Stimulated activated CD4-positive, alpha-beta T cell treated with anti-CD3 and anti-CD28 coated beads, Interleukin-2, amount 100 ng/mL, for 24 hours (primary cell): ENCODE results near the gene QRICH1.
A peak's percentile ranks its signal among the peaks of the same experiment; 100 is the strongest.

Experiments
- DNase-seq, 2 donors: peaks; one replicate each; pipeline ENCODE4 v3.0.0-alpha.2; 2020

Gene QRICH1

DNA sequence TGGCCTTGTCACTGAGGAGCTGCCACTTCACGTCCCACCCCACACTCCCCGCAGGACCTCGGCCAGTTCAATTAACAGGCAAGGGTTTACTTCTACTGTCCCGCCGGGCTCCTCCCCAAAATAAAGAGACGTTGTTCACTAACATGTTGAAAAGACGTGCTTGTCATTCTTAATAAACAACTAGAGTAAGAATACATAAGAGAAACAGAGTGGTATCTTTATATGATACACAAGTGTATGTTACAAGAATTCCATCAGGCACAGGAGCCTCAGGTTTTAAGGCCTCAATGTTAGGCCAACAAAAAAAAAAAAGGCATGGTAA lies 64.3 kb downstream of the QRICH1 start:
- DNase-seq: no peak

DNA sequence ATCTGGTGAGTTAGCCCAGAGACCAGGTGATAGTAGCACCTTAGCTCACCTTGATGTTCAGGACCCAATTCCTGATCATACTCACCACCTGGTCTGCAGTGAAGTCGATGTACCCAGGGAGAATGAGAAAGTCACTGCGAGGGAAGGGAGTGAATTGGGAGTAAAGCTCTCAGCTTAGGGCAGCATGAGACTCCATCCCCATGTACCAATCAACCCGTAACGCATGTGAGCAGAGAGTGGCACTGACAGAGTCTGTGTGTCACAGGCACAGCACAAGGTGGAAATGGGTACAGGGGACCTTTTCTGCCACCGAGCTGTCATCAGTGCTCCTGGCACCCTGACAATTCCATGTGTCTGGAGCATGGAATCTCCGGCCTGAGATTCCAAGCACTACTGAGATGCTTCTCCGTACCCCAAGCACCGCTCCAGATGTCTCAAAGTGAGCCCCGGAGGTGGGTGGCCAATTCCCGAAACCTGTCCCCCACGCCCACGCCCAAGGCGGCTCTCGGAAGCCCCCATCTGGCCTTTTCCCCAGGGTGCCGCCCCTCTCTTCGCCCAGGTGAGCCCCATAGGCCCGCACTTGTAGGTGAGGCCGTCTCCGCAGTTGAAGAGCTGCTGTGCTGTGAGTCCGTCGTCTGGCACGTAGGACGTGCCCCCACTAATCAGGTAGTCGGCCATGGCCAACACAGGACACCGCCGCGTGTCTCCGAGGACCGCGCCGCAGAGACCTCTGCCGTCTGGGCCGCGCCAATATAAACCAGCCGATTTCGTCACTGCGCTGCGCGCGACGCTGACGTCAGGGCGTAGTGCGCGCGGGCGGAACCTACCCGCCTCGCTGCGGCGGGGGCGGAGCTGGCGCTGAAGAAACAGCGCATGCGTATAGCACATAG lies 65.0 kb downstream of the QRICH1 start, which contains the start of gene IMPDH2:
IMPDH2 (minus strand) TSS at position 726 of the 890 bp plus-strand sequence; CDS start at position 678, 48 bp downstream.
- peak; percentile 92 to 94 for DNase-seq

DNA sequence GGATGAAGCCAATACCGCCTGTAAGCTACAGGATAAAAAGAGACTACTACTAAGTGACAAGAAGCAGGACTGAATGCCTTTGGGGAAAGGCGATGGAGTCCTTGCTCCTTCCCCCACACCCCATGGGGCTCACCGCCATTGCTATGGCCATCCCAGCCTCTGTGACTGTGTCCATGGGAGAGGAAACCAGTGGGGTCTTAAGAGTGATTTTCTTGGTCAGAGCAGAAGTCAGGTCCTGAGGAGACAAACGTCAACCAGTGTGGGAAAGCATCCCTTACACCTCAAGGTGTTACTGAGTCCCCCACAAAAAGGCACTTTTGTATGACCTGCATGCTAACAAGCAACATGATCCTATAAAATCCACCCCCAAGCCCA lies 65.6 kb downstream of the QRICH1 start:
- no peak for DNase-seq

DNA sequence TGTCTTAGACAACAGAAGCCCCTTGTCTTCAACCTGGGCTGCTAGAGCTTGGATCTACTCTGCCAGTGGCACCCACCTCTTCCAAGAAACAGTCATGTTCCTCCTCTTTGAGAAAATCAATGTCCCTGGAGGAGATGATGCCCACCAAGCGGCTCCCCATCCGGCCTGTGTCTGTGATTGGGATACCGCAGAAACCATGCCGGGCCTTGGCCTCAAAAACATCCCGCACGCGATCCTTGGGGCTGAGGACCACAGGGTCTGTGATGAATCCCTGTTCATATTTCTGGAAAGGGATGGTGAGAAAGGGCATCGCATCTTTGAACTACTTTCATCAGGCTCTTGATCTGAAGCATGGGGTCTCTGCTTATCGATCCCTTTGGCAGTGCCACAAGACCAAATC lies 66.2 kb downstream of the QRICH1 start:
- DNase-seq: no peak

DNA sequence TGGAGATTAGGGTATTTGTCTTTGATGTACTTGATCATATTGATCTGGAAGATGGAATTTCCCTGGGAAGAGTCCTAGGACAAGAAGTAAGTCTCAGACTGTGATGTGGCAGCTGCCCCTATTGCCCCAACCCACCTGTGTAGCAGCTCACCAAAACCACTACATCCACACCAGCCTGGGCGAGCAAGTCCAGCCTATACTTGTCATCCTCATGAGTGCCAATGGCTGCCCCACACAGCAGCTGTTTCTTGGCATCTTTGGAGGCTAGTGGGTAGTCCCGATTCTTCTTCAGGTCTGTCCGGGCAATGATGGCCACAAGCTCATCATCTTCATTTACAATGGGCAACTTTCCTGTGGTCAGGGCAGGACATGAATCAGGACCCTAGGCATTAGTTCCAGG lies 67.3 kb downstream of the QRICH1 start:
- no peak for DNase-seq

DNA sequence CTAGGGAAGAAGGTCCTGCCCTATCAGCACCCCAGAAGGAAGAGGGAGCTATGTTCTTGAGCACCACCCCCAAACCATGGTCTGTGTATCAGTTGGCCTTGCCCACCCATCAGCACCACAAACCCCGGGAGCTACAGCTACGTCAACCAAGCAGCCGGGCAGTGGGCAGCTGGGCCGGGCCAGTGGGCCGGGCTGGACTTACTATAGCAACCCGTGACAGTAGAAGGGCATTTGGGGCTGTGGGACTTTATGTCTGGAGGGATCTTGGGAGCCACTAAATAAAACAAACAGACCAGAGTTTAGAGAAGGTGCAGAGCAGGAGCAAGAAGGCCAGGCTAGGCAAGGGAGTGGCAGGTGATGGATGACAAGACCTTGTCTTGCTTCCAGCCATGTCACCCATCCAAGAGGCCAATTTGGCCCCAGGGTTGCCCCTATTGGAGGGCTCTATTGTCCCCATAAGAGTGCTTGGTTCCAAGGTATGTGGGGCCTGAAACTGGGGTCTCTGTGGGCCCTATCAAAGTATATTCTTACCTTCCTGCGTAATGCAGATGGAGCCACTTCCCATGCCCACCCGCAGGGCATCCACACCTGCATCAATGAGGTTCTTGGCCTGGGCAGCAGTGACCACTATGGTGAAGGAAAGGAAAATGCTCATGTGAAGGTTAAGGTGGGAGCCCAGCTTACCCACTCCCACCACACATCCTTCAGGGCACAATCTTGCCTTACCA lies 67.9 kb downstream of the QRICH1 start:
- no peak for DNase-seq

DNA sequence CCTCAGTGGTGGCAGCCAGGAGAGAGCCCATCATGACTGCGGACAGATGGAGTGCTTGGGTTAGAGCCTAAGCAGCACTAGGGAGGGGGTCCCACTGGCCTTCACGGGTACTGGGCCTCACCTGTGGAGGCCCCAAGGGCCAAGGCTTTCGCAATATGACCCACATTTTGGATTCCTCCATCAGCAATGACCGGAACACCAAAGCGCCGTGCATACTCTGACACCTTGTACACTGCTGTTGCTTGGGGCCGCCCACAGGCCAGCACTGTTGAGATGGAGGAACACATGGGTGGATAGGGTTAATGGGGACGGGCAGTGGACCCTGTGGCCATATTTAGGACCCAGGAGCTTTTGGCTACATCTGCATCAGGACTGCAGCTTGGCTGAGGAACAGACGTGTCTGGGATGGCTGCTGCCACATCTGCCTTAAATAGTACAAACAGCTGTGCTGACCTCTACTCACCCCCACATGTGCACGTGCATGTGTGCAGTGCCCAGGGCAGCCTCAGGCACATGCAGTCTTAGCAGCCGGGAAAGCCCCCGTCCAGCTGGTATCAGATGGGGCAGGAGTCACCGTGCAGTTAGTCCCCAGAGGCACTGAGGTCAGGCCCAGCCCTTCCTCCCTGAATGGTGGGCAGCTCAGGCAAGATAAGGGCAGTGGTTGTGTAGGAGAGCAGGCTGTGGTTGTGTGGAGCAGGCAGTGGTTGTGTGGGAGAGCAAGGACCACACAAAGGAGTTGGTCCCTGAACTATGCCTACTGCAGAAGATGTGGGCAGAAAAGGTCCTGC lies 68.7 kb downstream of the QRICH1 start:
- peak in 1 of 2 donors; percentile 24 for DNase-seq

DNA sequence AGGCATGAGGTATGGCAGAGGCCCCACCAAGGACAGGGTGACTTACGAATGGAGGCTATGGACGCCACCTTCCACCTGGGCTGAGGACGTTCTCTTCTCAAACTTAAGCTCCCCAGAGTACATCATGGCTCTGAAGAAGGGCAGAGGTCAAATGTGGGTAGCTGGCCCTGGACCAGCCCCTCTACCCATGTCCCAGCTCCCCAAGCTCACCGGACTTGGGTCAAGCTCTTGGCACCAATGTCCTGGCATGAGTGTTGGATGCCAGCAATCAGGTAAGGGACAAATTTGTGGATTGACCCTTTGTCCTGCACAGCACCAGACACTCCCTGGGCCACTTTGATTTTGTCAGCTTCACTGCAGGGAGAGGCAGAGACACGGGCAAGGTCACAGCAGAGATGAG lies 69.4 kb downstream of the QRICH1 start:
- no peak for DNase-seq

DNA sequence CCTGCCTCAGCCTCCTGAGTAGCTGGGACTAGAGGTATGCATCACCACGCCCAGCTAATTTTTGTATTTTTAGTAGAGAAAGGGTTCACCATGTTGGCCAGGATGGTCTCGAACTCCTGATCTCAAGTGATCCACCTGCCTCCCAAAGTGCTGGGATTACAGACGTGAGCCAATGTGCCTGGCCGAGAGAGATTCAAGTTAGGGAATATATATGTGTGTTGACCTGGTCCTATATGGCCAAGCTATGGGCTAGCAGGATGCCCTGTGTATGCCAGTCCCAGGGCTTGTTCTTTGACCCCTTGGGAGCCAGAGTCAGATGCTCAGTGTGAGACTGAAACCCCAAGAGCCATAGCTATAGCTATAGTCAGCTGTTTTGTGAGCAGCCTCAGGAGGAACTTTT lies 70.1 kb downstream of the QRICH1 start:
- DNase-seq: no peak

DNA sequence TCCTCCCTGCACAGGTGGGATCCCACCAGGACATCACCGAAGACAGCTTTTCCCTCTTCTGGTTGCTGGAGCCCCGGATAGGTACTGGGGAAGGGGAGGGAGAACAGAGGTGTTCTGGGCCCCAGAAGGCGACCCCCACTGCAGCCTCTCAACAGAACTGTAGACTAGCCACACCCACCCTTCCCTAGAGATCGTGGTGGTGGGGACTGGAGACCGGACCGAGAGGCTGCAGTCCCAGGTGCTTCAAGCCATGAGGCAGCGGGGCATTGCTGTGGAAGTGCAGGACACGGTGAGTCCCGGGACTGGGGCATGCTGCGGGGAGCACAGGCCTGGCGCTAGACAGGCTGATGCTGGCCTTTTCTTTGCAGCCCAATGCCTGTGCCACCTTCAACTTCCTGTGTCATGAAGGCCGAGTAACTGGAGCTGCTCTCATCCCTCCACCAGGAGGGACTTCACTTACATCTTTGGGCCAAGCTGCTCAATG lies 71.1 kb downstream of the QRICH1 start:
- DNase-seq: peak in 1 of 2 donors; percentile 39

DNA sequence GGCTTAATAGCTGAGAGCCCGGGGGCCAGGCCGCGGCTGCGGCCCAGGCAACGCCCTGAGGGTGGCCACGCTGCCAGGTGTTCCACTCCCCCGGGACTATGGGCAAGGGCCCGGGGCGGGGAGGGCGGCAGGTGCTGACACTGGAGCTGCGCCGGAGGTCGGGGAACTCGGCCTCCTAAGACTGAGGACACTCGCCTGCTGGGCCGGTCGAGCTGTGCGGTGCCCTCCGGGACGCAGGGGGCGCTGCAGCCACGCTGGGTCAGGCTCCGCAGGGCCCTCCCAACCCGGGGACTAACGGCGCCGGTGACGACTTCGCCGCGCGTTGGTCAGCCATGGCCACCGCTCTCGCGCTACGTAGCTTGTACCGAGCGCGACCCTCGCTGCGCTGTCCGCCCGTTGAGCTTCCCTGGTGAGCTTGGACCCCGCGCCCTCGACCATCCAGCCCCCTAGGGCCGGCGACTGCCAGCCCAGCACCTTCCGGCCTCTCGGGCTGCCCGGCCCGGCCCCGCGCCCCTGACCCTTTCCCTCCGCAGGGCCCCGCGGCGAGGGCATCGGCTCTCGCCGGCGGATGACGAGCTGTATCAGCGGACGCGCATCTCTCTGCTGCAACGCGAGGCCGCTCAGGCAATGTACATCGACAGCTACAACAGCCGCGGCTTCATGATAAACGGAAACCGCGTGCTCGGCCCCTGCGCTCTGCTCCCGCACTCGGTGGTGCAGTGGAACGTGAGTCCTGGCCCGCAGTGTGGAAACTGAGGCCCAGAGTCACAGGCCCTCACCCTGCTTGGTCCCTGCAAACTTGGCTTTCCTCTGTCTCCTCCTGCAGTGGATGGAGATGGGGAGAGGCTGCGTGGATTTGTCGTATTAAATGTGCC lies 71.8 kb downstream of the QRICH1 start, which contains the start of gene NDUFAF3:
NDUFAF3 (plus strand) TSS at position 309 of the 875 bp plus-strand sequence; CDS start at position 333, 24 bp downstream.
- peak; percentile 95 for DNase-seq

DNA sequence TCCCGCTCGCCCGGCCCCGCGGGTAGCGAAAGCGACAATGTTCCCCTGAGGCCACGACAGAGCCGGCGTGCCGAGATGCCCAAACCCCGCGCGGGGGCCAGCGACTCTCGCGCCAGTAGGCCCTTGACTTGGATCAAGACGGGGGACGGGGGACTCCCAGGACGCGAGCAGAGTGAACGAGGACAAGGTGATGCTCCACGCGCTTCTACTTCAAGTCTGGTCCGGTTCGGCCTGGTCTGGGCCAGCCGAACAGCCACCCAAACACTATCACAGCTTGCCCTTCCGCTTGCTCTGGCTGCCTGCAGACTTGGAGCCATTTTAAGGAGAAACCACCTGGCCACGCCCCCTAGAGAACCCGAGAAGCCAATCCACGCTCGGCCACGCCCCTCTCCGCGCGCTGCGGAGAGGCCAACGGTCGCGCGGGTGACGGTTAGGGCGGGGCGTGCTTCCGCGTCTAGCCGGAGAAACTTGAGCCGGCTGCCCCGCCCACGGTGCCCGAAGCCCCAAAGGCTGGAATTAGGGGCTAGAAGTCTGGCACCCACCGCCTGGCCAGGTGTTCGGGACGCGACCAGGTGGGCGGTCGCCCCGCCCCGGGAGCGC lies 72.6 kb downstream of the QRICH1 start:
- DNase-seq: peak; percentile 99 to 100

DNA sequence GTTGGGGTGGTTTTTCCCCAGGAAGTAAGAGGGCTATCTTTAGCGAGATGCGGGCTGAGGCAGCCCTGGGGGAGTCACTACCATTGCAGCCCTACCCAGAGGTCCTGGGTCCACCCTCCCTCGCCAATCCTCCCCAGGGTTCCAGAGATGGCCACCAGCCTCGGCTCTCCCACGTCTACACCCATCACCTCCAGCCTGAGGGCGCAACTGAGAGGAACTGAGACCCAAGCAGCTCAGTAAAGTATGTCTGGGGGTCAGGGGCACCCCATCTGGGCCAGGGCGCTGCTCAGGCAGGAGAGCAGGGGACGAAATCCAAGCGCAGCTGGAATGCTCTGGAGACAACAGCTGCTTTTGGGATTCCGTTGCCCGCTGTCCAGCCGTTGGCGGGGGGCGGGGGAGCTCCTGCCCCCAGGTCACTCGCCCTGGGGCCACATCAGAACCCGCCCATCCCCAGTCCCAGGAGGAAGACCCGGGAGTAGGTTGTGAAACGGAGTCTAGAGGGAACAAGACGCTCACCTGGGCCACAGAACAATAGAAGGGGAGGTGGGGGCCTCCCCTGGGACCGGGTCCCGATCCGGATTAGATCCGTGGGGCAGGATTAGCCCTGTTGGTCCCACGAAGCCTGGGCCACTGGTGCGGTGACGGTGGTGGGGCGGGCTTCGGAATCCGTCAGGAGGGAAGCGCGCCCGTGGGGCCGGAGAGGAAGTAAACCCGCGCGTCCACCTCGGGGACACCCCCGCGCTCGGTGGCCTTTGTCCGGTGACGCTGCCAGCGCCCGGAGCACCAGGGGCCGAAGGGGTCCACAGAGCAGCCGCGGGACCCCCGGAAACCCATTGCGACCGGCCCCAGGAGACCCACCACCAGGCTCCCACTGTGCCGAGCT lies 73.3 kb downstream of the QRICH1 start:
- DNase-seq: peak in 1 of 2 donors; percentile 48

DNA sequence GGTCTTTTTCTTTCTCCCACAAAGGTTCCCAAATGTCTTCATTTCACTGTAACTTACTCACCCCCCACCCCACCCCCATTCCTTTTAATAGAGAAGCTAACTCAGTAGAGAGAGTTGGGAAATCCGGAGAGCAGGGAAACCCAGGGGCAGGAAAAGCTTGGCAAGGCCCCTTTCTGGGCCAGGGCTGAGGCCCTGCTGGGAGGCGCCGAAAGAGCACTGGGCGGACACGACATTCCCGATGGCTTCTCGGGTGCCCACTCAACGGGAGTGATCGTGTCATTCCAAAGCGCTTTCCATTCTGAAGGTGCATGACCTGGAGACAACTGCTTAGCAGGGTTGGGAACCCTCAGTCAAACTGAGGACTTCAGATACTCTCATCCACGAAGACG lies 73.9 kb downstream of the QRICH1 start:
- DNase-seq: no peak

DNA sequence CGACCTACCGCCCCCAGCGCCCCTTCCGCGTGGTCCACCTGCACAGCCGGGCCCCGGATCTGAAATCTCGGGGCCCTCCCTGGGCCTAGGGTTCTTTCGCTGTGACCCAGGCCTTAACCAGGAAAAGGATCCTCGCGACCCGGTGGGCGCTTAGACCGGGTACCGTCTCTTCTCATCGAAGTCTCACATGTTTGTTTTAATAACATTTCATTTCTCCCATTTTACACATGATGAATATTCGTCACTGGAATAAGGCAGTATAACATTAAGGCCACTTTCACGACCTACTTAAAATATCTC lies 75.2 kb downstream of the QRICH1 start:
- no peak for DNase-seq

DNA sequence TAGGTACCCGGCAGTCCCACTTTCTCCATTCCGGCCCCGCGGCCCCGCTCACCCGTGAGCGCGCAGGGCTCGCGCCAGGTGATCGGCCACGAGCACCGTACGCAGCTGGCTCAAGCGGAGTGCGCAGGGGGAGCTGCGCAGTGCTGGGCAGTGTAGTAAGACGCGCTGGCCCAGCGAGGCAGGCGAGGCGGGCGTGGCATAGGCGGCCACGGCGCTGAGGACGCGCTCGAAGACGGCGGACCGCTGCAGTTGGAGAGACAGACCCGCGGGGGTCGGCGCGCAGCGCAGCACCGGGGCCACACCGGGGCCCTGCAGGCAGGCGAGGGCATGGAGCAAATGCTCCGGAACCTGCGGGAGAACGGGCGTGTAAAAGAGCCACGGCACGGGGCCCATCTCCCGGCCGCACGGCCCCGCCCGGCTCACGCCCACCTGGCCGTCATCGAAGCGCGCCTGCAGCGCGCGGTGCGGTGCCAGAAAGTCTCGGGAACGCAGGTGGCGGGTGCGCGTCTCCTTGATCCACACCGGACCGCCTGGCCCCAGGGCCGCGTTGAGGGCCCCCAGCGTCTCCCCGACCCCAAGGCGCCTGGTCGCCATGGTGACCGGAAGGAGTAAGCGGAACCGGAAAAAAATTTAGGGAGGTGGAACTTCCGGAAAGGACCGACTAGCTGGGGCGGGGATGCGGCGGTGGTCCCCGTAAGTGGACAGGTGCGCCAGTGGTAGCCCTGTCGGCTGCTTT lies 75.7 kb downstream of the QRICH1 start, which contains the start of gene DALRD3:
DALRD3 (minus strand) TSS at position 610 of the 736 bp plus-strand sequence; CDS start at position 594, 16 bp downstream.
- DNase-seq: peak; percentile 67 to 70

DNA sequence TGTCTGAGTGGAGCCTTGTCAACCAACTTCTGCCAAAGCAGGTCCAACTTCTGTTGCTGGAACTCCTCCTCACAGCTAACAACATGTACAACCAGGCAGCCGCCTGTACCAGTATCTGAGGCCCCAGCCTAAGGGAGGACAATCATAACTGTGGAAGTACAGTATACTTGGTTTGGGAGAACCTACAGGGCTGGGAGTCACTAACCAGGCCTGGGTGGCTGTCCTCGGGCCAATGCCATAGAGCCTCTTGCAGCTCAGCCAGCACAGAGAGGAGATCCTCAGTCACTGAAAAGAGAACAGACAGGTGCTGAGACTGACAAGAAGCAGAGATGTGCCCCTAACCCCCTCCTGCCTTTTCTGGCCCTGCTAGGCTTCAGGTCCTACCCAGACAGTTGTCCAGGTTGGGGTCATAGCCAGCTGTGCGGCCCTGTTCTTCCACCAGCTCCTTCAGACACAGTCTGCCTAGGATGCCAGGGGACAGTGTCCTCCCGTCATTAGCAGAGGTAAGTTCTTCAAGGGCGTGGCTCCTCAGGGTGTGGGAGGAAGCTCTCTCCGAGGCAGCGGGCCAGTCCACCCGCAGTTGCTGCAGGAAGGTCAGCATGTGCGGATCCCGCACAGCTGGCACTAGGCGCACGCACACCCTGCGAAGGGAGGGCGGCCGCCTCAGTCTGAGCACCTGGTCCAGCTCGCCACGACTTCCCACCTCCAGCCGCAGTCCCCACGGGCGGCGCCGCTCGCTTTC lies 76.5 kb downstream of the QRICH1 start:
- DNase-seq: peak in 1 of 2 donors; percentile 31

DNA sequence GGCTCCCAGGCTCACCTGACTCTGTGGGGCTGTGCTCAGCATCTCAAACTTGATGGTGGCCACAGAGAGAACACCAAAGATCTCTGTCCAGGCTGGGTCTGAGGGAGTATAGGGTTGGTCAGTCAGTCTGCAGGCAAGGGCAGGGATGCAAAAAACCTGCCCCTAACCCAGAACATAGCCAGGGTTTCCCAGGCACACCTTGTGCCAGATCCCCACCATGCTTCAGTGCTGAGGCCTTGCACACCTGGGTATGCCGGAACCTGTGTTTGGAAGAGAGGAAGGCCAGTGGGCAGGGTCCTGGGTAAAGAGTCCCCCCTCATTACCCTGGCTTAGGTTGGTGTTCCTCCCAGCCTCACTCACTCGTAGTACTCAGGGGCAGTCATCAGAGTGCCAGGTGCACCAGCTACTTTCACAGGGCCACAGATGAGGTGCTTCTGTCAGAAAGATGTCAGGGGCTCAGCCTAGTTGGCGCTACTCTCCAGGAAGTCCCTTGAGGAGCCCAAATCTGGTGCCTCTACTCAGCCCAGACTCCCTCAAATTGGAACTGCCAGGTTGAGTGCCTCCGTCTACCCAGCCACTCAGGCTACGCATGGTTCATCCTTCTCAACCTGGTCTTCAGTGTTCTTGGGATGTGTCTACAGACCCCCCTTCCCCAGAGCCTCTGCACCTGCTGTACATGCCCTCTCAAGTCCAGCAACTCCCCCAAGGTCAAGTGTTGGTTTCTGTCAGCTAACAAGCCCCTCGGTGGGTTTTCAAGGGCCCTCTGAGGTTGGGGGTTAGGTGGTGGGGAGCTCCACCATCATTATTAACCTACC lies 77.2 kb downstream of the QRICH1 start:
- no peak for DNase-seq
